Breast epithelium (tissue), 3 donors: ENCODE measurements around the gene C19orf73.

Experiments used
- CTCF ChIP-seq, 3 donors: fragments of 450-650 bp; IDR thresholded peaks; one replicate each; pipeline ENCODE4 v1.5.1; 2016 to 2017; ENCODE audit warnings: antibody characterized with exemption in 3 of 3, mild to moderate bottlenecking in 3 of 3, moderate library complexity in 3 of 3
- POLR2A ChIP-seq: fragments of 450-650 bp; IDR thresholded peaks from one replicate; pipeline ENCODE4 v1.6.1; 2016; ENCODE audit warnings: antibody characterized with exemption, mild to moderate bottlenecking, moderate library complexity

GRCh38 chr19:49085020-49085867, 33.7 kb downstream of the C19orf73 start, which contains the start of gene SNRNP70:
- TF ChIP-seq POLR2A, result peak; percentile 96
- TF ChIP-seq CTCF (IDR thresholded peaks at IDR 0.05), result peak in 1 of 3 donors; percentile 15
